Fibroblast of skin of right quadriceps (primary cell): Measurements from ENCODE around the gene OIT3.
"Not testable (repeated sequence)": the region's sequence is repeated elsewhere in the genome, so short reads cannot be mapped to it uniquely, and the experiment has no call there.

Source experiments
- DNase-seq: peaks from one replicate; pipeline ENCODE4 v3.0.0-alpha.2; 2013

Gene OIT3

DNA sequence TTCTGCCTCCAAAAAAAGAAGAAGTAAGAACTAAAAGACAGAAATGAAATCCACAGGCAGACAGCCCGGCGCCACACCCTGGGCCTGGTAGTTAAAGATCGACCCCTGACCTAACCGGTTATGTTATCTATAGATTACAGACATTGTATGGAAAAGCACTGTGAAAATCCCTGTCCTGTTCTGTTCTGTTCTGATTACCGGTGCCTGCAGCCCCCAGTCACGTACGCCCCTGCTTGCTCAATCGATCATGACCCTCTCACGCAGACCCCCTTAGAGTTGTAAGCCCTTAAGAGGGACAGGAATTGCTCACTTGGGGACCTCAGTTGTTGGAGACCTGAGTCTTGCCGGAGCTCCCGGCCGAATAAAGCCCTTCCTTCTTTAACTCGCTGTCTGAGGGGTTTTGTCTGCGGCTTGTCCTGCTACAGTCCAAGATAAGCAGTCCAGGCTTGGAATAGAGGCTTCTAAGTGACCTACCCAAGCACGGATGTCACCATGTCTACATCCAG lies 10.5 kb downstream of the OIT3 start:
- not testable (repeated sequence) for DNase-seq

GRCh38 chr10:72904806-72905205 lies 11.3 kb downstream of the OIT3 start:
- no peak for DNase-seq

DNA sequence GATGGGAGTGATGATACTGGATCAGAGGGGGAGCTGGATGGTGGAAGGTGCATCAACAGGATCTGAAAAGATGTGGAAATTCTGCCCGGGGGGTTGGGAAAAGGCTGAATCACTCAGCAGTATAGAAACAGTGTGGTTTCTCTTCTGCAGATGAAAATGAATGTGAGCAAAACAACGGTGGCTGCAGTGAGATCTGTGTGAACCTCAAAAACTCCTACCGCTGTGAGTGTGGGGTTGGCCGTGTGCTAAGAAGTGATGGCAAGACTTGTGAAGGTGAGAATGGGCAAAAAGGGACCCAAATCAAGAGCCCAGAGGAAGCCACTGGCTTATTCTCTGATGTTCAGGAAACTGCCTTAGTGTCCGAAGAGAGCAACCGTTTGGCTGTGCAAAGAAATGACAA lies 12.9 kb downstream of the OIT3 start:
- no peak for DNase-seq

GRCh38 chr10:72910705-72911104 lies 17.2 kb downstream of the OIT3 start:
- no peak for DNase-seq

- no peak for DNase-seq
Observed at GRCh38 chr10:72911758-72912157, 18.2 kb downstream of the OIT3 start.

GRCh38 chr10:72912736-72913135 lies 19.2 kb downstream of the OIT3 start:
- DNase-seq: no peak

- no peak for DNase-seq
Observed at GRCh38 chr10:72913287-72913686, 19.7 kb downstream of the OIT3 start.

DNA sequence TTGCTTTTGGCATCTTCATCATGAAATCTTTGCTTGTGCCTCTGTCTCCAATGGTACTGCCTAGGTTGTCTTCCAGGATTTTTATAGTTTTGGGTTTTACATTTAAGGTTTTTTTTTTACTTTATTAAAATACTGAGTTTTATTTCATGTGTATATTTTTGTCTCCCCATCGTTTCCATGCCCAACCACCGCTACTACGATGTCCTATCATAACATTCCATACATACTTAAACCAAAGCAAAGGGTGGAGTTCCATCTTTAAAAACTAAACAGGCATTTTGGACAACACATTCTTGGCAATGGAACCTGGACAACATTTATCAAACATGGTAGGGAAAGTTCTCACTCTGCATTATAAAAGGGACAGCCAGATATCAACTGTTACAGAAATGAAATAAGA lies 23.7 kb downstream of the OIT3 start:
- not testable (repeated sequence) for DNase-seq

GRCh38 chr10:72917803-72918332 lies 24.3 kb downstream of the OIT3 start:
- not testable (repeated sequence) for DNase-seq

DNA sequence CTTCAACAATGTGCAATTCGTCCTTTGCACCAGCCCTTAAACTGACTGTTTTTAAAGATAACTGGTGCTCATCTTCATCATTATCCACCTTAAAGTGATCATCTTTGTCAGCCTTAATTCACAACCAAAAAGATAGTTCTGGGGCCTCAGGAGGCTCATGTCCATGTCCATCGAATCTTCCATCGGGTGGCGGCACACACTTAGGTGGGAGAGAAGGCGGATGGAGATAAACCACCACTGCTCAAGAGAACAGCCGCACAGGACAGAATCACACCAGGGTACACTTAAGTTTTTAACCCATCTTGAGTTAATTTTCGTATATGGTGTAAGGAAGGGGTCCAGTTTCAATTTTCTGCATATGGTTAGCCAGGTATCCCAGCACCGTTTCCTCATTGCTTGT lies 24.8 kb downstream of the OIT3 start:
- DNase-seq: no peak

GRCh38 chr10:72921147-72921683 lies 27.7 kb downstream of the OIT3 start:
- not testable (repeated sequence) for DNase-seq

- no peak for DNase-seq
Observed at GRCh38 chr10:72924351-72924750, 30.8 kb downstream of the OIT3 start.

DNA sequence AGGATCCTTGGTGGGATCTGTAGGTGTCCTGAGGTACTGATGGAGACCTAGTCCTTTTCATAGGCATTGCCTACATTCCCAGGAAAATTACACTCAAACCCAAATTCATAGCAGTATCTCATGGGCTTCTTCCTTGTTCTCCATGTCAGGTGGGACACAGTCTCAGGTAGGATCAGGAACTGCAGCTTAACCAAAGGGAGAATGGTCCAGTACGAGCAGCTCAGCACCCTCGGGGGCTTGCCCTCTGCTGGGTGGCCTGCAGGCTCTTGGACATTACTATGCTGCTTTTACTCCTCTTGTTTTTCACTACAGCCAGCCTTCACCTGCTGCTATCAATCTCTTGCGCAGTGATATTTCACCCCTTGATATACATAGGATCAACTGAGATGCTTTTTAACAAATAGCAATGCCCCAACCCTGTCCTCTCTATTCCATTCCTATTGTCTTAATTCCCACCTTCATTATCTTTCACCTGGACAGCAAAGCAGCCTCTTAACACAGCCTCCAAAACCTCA lies 32.5 kb downstream of the OIT3 start:
- DNase-seq: no peak

DNA sequence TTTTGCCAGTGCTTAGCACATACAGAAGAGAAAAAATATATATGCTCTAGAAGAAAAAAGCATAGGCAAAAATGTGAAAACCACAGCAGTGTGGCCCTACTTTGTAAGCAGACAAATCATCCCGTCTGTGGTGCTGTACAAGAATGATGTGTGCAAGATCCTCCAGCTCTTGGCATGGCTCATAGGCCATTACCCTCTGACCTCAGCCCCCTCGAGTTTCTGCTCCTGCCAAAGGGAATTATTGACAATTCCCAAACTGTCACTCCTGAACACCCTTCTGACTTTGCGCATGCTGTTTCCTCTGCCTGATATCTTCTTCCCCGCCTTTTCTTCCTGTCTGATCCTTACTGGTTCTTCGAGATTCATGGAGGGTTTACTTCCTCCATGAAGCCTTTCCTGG lies 33.9 kb downstream of the OIT3 start:
- DNase-seq: no peak

DNA sequence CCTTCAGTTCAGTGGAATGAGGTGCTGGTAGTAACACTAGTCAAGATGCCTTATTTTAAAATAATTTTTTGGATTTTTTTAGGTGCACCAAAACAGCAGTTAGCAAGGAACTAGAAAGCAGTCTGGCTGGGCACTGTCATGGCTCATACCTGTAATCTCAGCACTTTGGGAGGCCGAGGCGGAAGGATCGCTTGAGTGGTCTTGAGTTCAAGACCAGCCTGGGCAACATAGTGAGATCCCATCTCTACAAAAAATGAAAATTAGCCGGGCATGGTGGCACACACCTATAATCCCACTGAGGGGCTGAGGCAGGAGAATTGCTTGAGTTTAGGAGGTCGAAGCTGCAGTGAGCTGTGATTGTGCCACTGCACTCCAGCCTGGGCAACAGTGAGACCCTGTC lies 35.3 kb downstream of the OIT3 start:
- no peak for DNase-seq

DNA sequence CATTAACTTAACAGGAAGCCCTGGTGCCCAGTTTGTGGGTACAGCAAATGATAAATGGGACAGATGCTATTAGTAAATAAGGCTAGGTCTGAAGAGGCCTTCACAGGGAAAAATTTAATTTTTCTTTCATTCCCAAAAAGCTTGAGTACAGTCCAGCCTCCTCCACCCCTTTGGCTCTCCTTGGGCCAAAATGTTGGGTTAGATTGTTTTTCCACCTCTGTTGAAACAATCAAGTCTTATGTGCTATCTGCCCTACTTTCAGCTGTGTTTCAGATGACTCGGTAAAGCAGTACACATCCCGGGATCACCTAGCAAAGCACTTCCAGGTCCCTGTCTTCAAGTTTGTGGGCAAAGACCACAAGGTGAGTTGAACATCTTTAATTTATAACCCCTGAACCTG lies 36.7 kb downstream of the OIT3 start:
- DNase-seq: no peak

DNA sequence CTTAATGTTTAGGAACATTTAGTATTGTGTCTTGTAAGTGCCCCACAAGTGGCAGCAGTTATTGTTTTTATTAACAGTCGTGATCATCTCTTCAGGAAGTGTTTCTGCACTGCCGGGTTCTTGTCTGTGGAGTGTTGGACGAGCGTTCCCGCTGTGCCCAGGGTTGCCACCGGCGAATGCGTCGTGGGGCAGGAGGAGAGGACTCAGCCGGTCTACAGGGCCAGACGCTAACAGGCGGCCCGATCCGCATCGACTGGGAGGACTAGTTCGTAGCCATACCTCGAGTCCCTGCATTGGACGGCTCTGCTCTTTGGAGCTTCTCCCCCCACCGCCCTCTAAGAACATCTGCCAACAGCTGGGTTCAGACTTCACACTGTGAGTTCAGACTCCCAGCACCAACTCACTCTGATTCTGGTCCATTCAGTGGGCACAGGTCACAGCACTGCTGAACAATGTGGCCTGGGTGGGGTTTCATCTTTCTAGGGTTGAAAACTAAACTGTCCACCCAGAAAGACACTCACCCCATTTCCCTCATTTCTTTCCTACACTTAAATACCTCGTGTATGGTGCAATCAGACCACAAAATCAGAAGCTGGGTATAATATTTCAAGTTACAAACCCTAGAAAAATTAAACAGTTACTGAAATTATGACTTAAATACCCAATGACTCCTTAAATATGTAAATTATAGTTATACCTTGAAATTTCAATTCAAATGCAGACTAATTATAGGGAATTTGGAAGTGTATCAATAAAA lies 38.9 kb downstream of the OIT3 start:
- no peak for DNase-seq

- DNase-seq: peak; percentile 34
Observed at GRCh38 chr10:72935361-72935760, 41.8 kb downstream of the OIT3 start.

GRCh38 chr10:72943498-72944234 lies 50.1 kb downstream of the OIT3 start:
- no peak for DNase-seq

- DNase-seq: no peak
Observed at GRCh38 chr10:72946963-72947362, 53.4 kb downstream of the OIT3 start.

GRCh38 chr10:72948762-72949161 lies 55.2 kb downstream of the OIT3 start:
- DNase-seq: no peak

DNA sequence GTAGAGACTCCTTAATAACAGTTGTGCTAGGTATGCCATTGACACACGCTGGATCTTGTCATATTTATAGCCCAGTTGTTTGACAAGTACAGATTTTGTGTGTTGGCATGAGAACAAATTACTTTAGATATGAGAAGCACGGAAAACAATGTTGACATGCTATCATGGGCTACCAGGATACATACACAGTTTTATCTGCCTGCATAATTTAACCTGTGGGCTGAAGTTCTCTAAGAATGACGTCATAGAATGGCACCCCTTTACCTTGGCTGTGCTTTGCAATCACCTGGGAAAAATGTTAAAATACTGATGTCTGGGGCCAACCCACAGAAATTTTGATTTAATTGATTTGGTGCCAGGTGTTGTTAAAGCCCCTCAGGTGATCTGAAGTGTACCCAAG lies 58.2 kb downstream of the OIT3 start:
- DNase-seq: no peak

- no peak for DNase-seq
Observed at GRCh38 chr10:72952189-72952588, 58.6 kb downstream of the OIT3 start.
